ENCODE results near the gene TRIP13. TPM values are rescaled to one million over a fixed set of nuclear protein-coding genes. Genes with fewer than 3 reads are reported as not detected.

TRIP13 gene
- total and polyA plus RNA-seq, 2 of the 13 experiments (the other 11 are each of a cell fraction or from before 2014, with no cell fraction given): 13.5 to 33.0 TPM

GRCh38 chr5:908172-908571 lies 15.5 kb downstream of the TRIP13 start:
- DNase-seq (ENCODE audit: low spot score) (no peak), FAIRE-seq (no peak), ATAC-seq (no peak)
- Histone ChIP-seq H3K4me3 (replicated peaks in 1 of 3; ENCODE audit: insufficient read depth in 1 of 3, low read depth in 2 of 3, low read length in 3 of 3) (no peak overlapping the region), H3K9ac (ENCODE audit: insufficient read depth, low read depth, low read length) (no peak overlapping the region), H3K27me3 (ENCODE audit: control insufficient read depth in 1 of 2, insufficient read depth in 2 of 2, low read length in 2 of 2) (no peaks in the 10 kb centered on the region), H3K27ac (ENCODE audit: extremely low read length, insufficient read depth, low read length) (no peak overlapping the region), H3K79me2 (ENCODE audit: insufficient read depth, low read length) (no peaks in the 10 kb centered on the region), H3K4me2 (ENCODE audit: low read depth, low read length) (no peak overlapping the region), H2AFZ (ENCODE audit: low read length) (no peak overlapping the region), H3K9me3 (ENCODE audit: low read length) (no peaks in the 10 kb centered on the region), H4K20me1 (ENCODE audit: insufficient read depth, low read length) (no peaks in the 10 kb centered on the region), H3K36me3 (replicated peaks in 1 of 2; ENCODE audit: control insufficient read depth in 1 of 2, insufficient read depth in 2 of 2, low read length in 2 of 2) (peaks cover 22 to 77% of the 10 kb centered on the region in 2 experiments), H3K4me1 (ENCODE audit: insufficient read depth, low read length) (no peaks in the 10 kb centered on the region)
- in situ Hi-C loops (cut with HindIII; ENCODE audit: extremely low pct_ligation_motif_present, low pct_unique_long_range_greater_than_20kb): no loop called here
- ChIA-PET POLR2A (no interaction called here), CTCF (ENCODE audit: low intra/inter-chr PET ratio, low total read pairs) (no interaction called here)
- BruUV-seq (replicated peaks): no TSS peak
- no peak for TF ChIP-seq ZNF550 (CRISPR knock-in tag; IDR thresholded peaks at IDR 0.05; ENCODE audit: borderline replicate concordance)
- TF ChIP-seq POGK (CRISPR knock-in tag; conservative IDR thresholded peaks at IDR 0.05): no peak
- TF ChIP-seq TFDP2 (CRISPR knock-in tag; IDR thresholded peaks at IDR 0.05): no peak
- no peak for TF ChIP-seq TGIF2 (CRISPR knock-in tag; IDR thresholded peaks at IDR 0.05)
- no peak for TF ChIP-seq DR1 (CRISPR knock-in tag; IDR thresholded peaks at IDR 0.05)
- TF ChIP-seq NR3C1 (CRISPR knock-in tag; IDR thresholded peaks at IDR 0.05): no peak
- no peak for TF ChIP-seq CEBPG (CRISPR knock-in tag; IDR thresholded peaks at IDR 0.05)
- intact Hi-C loops (cut with micrococcal nuclease; ENCODE audit: unreplicated experiment): no loop called here
- 98% methylated on average over 16 of the region's 16 CpGs for WGBS (ENCODE audit: low lambda C conversion rate)

Data from HepG2 (cell line).